ENCODE measurements around the gene GNA14.
"Not testable (repeated sequence)": the region's sequence is repeated elsewhere in the genome, so short reads cannot be mapped to it uniquely, and the experiment has no call there.

The GNA14 gene

GRCh38 chr9:77449240-77450084 lies 198.7 kb downstream of the GNA14 start (continued):
- TF ChIP-seq ATF2 (tag by site-specific recombination; IDR thresholded peaks at IDR 0.05; ENCODE audit: low read depth) (no peak), ZNF785 (tag by site-specific recombination; IDR thresholded peaks at IDR 0.05) (no peak)

GRCh38 chr9:77447646-77448045 lies 200.5 kb downstream of the GNA14 start:
- no peak overlapping the region for H3K4me3 ChIP-seq (ENCODE audit: low read depth, low read length)
- no peaks in the 10 kb centered on the region for H3K4me1 ChIP-seq (ENCODE audit: control insufficient read depth, insufficient read depth, low read length)
- H3K27ac ChIP-seq (ENCODE audit: extremely low read depth, low read depth, low read length) = no peak overlapping the region
- TF ChIP-seq, protein P1, sequence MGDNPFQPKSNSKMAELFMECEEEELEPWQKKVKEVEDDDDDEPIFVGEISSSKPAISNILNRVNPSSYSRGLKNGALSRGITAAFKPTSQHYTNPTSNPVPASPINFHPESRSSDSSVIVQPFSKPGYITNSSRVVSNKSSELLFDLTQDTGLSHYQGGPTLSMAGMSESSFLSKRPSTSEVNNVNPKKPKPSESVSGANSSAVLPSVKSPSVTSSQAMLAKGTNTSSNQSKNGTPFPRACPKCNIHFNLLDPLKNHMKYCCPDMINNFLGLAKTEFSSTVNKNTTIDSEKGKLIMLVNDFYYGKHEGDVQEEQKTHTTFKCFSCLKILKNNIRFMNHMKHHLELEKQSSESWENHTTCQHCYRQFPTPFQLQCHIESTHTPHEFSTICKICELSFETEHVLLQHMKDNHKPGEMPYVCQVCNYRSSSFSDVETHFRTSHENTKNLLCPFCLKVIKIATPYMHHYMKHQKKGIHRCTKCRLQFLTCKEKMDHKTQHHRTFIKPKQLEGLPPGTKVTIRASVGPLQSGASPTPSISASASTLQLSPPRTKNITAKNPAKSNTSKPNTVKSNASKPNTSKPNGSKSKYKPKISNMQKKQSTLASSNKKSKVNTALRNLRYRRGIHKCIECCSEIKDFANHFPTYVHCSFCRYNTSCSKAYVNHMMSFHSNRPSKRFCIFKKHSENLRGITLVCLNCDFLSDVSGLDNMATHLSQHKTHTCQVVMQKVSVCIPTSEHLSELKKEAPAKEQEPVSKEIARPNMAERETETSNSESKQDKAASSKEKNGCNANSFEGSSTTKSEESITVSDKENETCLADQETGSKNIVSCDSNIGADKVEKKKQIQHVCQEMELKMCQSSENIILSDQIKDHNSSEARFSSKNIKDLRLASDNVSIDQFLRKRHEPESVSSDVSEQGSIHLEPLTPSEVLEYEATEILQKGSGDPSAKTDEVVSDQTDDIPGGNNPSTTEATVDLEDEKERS (tag by site-specific recombination; IDR thresholded peaks at IDR 0.05) = no peak
- H3K9me3 ChIP-seq (ENCODE audit: control insufficient read depth, insufficient read depth, low read depth, low read length) = no peaks in the 10 kb centered on the region
- no peaks in the 10 kb centered on the region for H3K36me3 ChIP-seq (ENCODE audit: control insufficient read depth in 2 of 2, insufficient read depth in 1 of 2, low read length in 2 of 2)
- ChIA-PET POLR2A (no interaction called here), CTCF (interaction anchor here (0.7 to 2.6 kb wide), 2 partner anchors 10 to 355 kb away, joined by 3 to 19 read pairs; no protein-coding TSS in a partner anchor)

DNA sequence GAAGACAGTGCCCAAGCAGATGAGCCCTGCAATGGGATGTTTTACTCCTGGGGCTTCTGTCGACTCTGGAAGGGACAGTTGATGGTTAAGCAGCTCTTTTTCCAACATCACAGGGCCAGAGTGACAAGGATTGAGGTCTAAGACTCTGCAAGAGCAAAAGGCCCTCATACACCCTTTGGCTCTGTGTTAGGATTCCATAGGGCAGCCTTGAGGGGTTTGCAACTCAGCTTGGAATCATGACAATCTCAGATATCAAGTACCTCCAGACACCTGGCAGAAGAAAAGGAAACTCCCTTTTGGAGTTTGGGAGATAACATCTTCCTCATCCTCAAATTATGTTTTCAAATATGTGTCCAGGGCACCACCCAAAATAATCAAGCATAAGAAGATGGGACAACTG lies 205.7 kb downstream of the GNA14 start:
- Histone ChIP-seq H3K4me1 (ENCODE audit: control insufficient read depth, insufficient read depth, low read length) (no peaks in the 10 kb centered on the region), H3K4me3 (ENCODE audit: low read depth, low read length) (no peak overlapping the region), H3K27ac (ENCODE audit: extremely low read depth, low read depth, low read length) (no peak overlapping the region), H3K36me3 (ENCODE audit: control insufficient read depth in 2 of 2, insufficient read depth in 1 of 2, low read length in 2 of 2) (no peaks in the 10 kb centered on the region), H3K9me3 (ENCODE audit: control insufficient read depth, insufficient read depth, low read depth, low read length) (no peaks in the 10 kb centered on the region)
- TF ChIP-seq ZNF24 (tag by site-specific recombination; IDR thresholded peaks at IDR 0.05) = no peak
- TF ChIP-seq ZNF777 (tag by site-specific recombination; IDR thresholded peaks at IDR 0.05; ENCODE audit: borderline replicate concordance) = no peak
- TF ChIP-seq, protein P2, sequence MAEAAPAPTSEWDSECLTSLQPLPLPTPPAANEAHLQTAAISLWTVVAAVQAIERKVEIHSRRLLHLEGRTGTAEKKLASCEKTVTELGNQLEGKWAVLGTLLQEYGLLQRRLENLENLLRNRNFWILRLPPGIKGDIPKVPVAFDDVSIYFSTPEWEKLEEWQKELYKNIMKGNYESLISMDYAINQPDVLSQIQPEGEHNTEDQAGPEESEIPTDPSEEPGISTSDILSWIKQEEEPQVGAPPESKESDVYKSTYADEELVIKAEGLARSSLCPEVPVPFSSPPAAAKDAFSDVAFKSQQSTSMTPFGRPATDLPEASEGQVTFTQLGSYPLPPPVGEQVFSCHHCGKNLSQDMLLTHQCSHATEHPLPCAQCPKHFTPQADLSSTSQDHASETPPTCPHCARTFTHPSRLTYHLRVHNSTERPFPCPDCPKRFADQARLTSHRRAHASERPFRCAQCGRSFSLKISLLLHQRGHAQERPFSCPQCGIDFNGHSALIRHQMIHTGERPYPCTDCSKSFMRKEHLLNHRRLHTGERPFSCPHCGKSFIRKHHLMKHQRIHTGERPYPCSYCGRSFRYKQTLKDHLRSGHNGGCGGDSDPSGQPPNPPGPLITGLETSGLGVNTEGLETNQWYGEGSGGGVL (tag by site-specific recombination; IDR thresholded peaks at IDR 0.05) = no peak
- no peak for TF ChIP-seq ZNF433 (tag by site-specific recombination; IDR thresholded peaks at IDR 0.05; ENCODE audit: low read depth)
- TF ChIP-seq ZNF266 (tag by site-specific recombination; IDR thresholded peaks at IDR 0.05; ENCODE audit: low read depth) = no peak
- TF ChIP-seq ZSCAN5A (tag by site-specific recombination; IDR thresholded peaks at IDR 0.05) = no peak
- TF ChIP-seq ZNF629 (tag by site-specific recombination; IDR thresholded peaks at IDR 0.05) = no peak
- TF ChIP-seq, protein P3, sequence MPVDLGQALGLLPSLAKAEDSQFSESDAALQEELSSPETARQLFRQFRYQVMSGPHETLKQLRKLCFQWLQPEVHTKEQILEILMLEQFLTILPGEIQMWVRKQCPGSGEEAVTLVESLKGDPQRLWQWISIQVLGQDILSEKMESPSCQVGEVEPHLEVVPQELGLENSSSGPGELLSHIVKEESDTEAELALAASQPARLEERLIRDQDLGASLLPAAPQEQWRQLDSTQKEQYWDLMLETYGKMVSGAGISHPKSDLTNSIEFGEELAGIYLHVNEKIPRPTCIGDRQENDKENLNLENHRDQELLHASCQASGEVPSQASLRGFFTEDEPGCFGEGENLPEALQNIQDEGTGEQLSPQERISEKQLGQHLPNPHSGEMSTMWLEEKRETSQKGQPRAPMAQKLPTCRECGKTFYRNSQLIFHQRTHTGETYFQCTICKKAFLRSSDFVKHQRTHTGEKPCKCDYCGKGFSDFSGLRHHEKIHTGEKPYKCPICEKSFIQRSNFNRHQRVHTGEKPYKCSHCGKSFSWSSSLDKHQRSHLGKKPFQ (tag by site-specific recombination; IDR thresholded peaks at IDR 0.05) = no peak
- no peak for TF ChIP-seq ZNF416 (tag by site-specific recombination; IDR thresholded peaks at IDR 0.05)
- no peak for TF ChIP-seq ZNF391 (tag by site-specific recombination; IDR thresholded peaks at IDR 0.05; ENCODE audit: borderline replicate concordance, low read depth)
- no peak for TF ChIP-seq ZNF169 (tag by site-specific recombination; IDR thresholded peaks at IDR 0.05)
- ChIA-PET POLR2A (interaction anchor here (0.7 kb wide), 1 partner anchor 24 kb away, joined by 3 read pairs; no protein-coding TSS in a partner anchor), CTCF (interaction anchor here (0.7 to 6.8 kb wide), 3 partner anchors 9 to 322 kb away, joined by 3 to 97 read pairs (median 42); no protein-coding TSS in a partner anchor)

GRCh38 chr9:77441124-77441523 lies 207.0 kb downstream of the GNA14 start:
- H3K4me1 ChIP-seq (ENCODE audit: control insufficient read depth, insufficient read depth, low read length); H3K27ac ChIP-seq (ENCODE audit: extremely low read depth, low read depth, low read length); POLR2A ChIA-PET; H3K36me3 ChIP-seq (ENCODE audit: control insufficient read depth in 2 of 2, insufficient read depth in 1 of 2, low read length in 2 of 2); H3K9me3 ChIP-seq (ENCODE audit: control insufficient read depth, insufficient read depth, low read depth, low read length); H3K4me3 ChIP-seq (ENCODE audit: low read depth, low read length): not testable (repeated sequence)
- CTCF ChIA-PET = interaction anchor here (0.6 to 6.8 kb wide), 4 partner anchors 7 to 681 kb away, joined by 3 to 97 read pairs (median 22); no protein-coding TSS in a partner anchor
